ENCODE measurements around the gene SPECC1.
"Not testable (repeated sequence)": the region's sequence is repeated elsewhere in the genome, so short reads cannot be mapped to it uniquely, and the experiment has no call there.

DNA sequence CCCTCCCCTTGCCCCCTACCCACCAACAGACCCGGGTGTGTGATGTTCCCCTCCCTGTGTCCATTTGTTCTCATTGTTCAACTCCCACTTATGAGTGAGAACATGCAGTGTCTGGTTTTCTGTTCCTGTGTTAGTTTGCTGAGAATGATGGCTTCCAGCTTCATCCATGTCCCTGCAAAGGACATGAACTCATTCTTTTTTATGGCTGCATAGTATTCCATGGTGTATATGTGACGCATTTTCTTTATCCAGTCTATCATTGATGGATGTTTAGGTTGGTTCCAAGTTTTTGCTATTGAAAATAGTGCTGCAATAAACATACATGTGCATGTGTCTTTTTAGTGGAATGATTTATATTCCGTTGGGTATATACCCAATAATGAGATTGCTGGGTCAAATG is 91.6 kb downstream of the SPECC1 start:
- TF ChIP-seq, protein P1, sequence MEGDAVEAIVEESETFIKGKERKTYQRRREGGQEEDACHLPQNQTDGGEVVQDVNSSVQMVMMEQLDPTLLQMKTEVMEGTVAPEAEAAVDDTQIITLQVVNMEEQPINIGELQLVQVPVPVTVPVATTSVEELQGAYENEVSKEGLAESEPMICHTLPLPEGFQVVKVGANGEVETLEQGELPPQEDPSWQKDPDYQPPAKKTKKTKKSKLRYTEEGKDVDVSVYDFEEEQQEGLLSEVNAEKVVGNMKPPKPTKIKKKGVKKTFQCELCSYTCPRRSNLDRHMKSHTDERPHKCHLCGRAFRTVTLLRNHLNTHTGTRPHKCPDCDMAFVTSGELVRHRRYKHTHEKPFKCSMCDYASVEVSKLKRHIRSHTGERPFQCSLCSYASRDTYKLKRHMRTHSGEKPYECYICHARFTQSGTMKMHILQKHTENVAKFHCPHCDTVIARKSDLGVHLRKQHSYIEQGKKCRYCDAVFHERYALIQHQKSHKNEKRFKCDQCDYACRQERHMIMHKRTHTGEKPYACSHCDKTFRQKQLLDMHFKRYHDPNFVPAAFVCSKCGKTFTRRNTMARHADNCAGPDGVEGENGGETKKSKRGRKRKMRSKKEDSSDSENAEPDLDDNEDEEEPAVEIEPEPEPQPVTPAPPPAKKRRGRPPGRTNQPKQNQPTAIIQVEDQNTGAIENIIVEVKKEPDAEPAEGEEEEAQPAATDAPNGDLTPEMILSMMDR (IDR thresholded peaks at IDR 0.05; ENCODE audit: low read depth, low read length) = not testable (repeated sequence)
- TF ChIP-seq, protein P2, sequence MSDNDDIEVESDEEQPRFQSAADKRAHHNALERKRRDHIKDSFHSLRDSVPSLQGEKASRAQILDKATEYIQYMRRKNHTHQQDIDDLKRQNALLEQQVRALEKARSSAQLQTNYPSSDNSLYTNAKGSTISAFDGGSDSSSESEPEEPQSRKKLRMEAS (IDR thresholded peaks at IDR 0.05; ENCODE audit: low read depth, low read length) = not testable (repeated sequence)
- TF ChIP-seq POLR2A (IDR thresholded peaks at IDR 0.05; ENCODE audit: extremely low read depth, insufficient read length); MYC (IDR thresholded peaks at IDR 0.05; ENCODE audit: low read depth, low read length): not testable (repeated sequence)

Measured in NB4 (cell line).